Esophagus muscularis mucosa (tissue), 3 donors: ENCODE data around the gene OR51L1.

Experiments
- POLR2A ChIP-seq: fragments of 450-650 bp; IDR thresholded peaks from one replicate; pipeline ENCODE4 v1.6.1; 2017; ENCODE audit warnings: antibody characterized with exemption, moderate library complexity, mild to moderate bottlenecking, low read depth
- POLR2AphosphoS5 ChIP-seq, 2 donors: sonication (generic); formaldehyde crosslinking; IDR thresholded peaks; one replicate each; pipeline ENCODE4 v1.6.1; 2017; ENCODE audit warnings: antibody characterized with exemption in 2 of 2
- TF ChIP-seq, protein P1 (sequence below), 3 experiments: fragments of 200-600 bp in 2 of 3; fragments of 450-650 bp in 1 of 3; sonication (generic) in 2 of 3; IDR thresholded peaks; one replicate each; pipeline ENCODE4 v1.5.1; 2017 to 2019; ENCODE audit warnings: antibody characterized with exemption in 3 of 3, mild to moderate bottlenecking in 2 of 3, moderate library complexity in 1 of 3

DNA sequence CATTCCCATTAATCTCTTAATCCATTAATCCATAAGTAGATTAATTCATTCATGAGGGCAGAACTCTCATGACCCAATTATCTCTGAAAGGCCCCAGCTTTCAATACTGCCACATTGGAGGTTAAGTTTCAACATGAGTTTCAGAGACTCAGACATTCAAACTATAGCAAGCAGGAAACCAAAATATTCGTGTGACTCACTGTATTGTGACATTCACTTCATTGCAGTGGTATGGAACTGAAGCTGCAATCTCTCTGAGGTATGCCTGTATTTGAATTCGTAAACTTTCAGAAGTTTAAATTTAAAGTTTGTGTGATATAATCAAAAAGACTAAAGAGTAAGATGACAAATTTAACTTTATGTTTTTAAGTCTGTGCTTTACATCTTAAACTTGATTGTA, 48.7 kb downstream of the OR51L1 start:
- TF ChIP-seq, protein P1, sequence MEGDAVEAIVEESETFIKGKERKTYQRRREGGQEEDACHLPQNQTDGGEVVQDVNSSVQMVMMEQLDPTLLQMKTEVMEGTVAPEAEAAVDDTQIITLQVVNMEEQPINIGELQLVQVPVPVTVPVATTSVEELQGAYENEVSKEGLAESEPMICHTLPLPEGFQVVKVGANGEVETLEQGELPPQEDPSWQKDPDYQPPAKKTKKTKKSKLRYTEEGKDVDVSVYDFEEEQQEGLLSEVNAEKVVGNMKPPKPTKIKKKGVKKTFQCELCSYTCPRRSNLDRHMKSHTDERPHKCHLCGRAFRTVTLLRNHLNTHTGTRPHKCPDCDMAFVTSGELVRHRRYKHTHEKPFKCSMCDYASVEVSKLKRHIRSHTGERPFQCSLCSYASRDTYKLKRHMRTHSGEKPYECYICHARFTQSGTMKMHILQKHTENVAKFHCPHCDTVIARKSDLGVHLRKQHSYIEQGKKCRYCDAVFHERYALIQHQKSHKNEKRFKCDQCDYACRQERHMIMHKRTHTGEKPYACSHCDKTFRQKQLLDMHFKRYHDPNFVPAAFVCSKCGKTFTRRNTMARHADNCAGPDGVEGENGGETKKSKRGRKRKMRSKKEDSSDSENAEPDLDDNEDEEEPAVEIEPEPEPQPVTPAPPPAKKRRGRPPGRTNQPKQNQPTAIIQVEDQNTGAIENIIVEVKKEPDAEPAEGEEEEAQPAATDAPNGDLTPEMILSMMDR (IDR thresholded peaks at IDR 0.05): no peak
- TF ChIP-seq POLR2A (no peak), POLR2AphosphoS5 (IDR thresholded peaks at IDR 0.05) (no peak)
